SH-SY5Y (cell line): ENCODE results near the gene SMG9.

Experiments used
- GATA2 ChIP-seq: IDR thresholded peaks from 2 replicates; pipeline ENCODE4 v1.6.1; 2011; ENCODE audit warnings: mild to moderate bottlenecking, low read depth, low read length
- GATA3 ChIP-seq: IDR thresholded peaks from 2 replicates; pipeline ENCODE4 v1.6.1; 2011; ENCODE audit warnings: low read depth, mild to moderate bottlenecking, low read length, moderate library complexity

DNA sequence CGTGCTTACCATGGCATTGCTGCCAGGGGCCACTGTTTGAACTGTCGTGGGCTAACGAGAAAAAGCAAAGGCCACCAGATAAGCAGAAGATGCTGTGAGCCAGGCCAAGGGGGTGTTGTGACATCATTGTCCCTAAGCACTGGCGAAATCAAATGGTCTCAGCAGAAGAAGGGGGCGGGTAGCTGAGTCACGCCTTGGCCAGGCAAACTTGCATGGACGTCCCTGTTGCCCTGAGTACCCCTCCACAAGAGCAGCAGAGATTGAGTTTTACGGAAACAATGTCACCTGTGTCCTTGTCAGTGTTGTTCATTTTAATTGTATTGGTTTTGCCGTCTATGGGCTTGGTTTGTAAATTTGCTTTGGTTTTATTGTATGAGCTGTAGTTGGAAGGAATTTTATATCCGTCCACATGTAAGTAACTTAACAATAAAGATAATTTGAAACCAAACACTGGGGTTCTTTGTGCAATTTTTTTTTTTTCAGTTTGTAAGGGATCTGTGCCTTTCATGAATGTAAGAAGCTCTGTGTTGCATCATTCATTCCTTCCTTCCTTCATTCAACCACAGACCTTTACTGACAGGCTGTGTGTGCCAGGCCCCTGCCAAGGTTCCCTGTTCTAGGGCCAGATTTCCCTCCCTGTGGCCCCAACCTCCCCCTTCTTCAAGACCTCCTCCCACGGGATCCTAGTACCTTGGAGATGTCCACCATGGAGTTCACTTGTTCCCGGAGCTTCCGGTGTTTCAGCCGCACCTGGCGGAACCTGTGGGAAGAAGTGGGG is 13.7 kb upstream of the SMG9 start:
- TF ChIP-seq GATA3 (no peak), GATA2 (no peak)
